Hepatocyte (in vitro differentiated cells): ENCODE measurements around the gene DTNBP1. TPM values are rescaled to one million over a fixed set of nuclear protein-coding genes. Genes with fewer than 3 reads are reported as not detected.
A peak's percentile ranks its signal among the peaks of the same experiment; 100 is the strongest.

ENCODE experiments used
- DNase-seq: peaks from one replicate; pipeline ENCODE4 v3.0.0-alpha.2; 2016; ENCODE audit warnings: low spot score
- H2AFZ ChIP-seq: fragments of 200-600 bp; sonication (generic); 2 replicates; pipeline ENCODE4 v1.6.0; 2016; ENCODE audit warnings: antibody characterized with exemption, mild to moderate bottlenecking
- H3K27ac ChIP-seq: fragments of 200-600 bp; sonication (generic); 2 replicates; pipeline ENCODE4 v1.5.1; 2016; ENCODE audit warnings: mild to moderate bottlenecking
- H3K27me3 ChIP-seq: fragments of 200-600 bp; sonication (generic); 2 replicates; pipeline ENCODE4 v1.6.1; 2016
- H3K36me3 ChIP-seq: fragments of 200-600 bp; sonication (generic); replicated peaks from 2 replicates; pipeline ENCODE4 v1.5.1; 2016; ENCODE audit warnings: low read depth; ENCODE audit not compliant: insufficient read depth
- H3K4me1 ChIP-seq: fragments of 200-600 bp; sonication (generic); 2 replicates; pipeline ENCODE4 v1.5.1; 2016; ENCODE audit warnings: mild to moderate bottlenecking, moderate library complexity; ENCODE audit not compliant: insufficient read depth
- H3K4me2 ChIP-seq: fragments of 200-600 bp; sonication (generic); 2 replicates; pipeline ENCODE4 v1.6.0; 2016
- H3K4me3 ChIP-seq: fragments of 200-600 bp; sonication (generic); 2 replicates; pipeline ENCODE4 v1.5.1; 2016; ENCODE audit warnings: mild to moderate bottlenecking
- H3K79me2 ChIP-seq: fragments of 200-600 bp; sonication (generic); 2 replicates; pipeline ENCODE4 v1.6.0; 2017; ENCODE audit warnings: mild to moderate bottlenecking
- H3K9me2 ChIP-seq: fragments of 200-600 bp; sonication (generic); replicated peaks from 2 replicates; pipeline ENCODE4 v1.6.0; 2017; ENCODE audit warnings: mild to moderate bottlenecking; ENCODE audit not compliant: insufficient read depth
- H3K9me3 ChIP-seq: fragments of 200-600 bp; sonication (generic); 2 replicates; pipeline ENCODE4 v1.5.1; 2016; ENCODE audit warnings: low read depth, mild to moderate bottlenecking
- H4K20me1 ChIP-seq: fragments of 200-600 bp; sonication (generic); 2 replicates; pipeline ENCODE4 v1.6.0; 2016; ENCODE audit warnings: mild to moderate bottlenecking; ENCODE audit not compliant: insufficient read depth, poor library complexity, severe bottlenecking
- CTCF ChIP-seq: fragments of 200-600 bp; sonication (generic); IDR thresholded peaks from 2 replicates; pipeline ENCODE4 v1.5.1; 2016; ENCODE audit warnings: antibody characterized with exemption, mild to moderate bottlenecking; ENCODE audit not compliant: poor library complexity
- EZH2 ChIP-seq: fragments of 200-600 bp; sonication (generic); IDR thresholded peaks from 2 replicates; pipeline ENCODE4 v1.6.1; 2016; ENCODE audit warnings: antibody characterized with exemption, mild to moderate bottlenecking, borderline replicate concordance
- EZH2phosphoT487 ChIP-seq: fragments of 200-600 bp; sonication (generic); IDR thresholded peaks from one replicate; pipeline ENCODE4 v1.6.1; 2018; ENCODE audit warnings: antibody characterized with exemption, mild to moderate bottlenecking, low read depth, moderate library complexity; ENCODE audit not compliant: unreplicated experiment, severe bottlenecking
- WGBS: methylation state at CpG from one replicate; pipeline ENCODE4 v1.1.6; 2016; ENCODE audit warnings: low lambda C conversion rate; ENCODE audit errors: missing lambda C conversion rate; 5-methylcytosine and 5-hydroxymethylcytosine counted together
- polyA plus RNA-seq: library from polyadenylated mRNA; unstranded; fragments of >200 nt; fragmentation: Nextera tagmentation; extraction: Ambion mirVana; gene quantifications from 2 replicates; pipeline ENCODE4 v1.2.1, GENCODE V29; 2016
- total RNA-seq: library from RNA; depleted of rRNA; stranded (reverse); fragments of >200 nt; gene quantifications from 2 replicates; pipeline ENCODE4 v1.2.3, GENCODE V29; 2014

DTNBP1 gene
- total and polyA plus RNA-seq, 2 experiments from 2014 or later = 3.4 to 25.6 TPM

GRCh38 chr6:15504040-15504495 is 158.8 kb downstream of the DTNBP1 start:
- H3K27me3 ChIP-seq = no peaks in the 10 kb centered on the region
- H3K79me2 ChIP-seq = peaks cover 2% of the 10 kb centered on the region
- no peaks in the 10 kb centered on the region for H3K9me2 ChIP-seq
- 92% methylated on average over 12 of the region's 12 CpGs for WGBS
- H3K4me3 ChIP-seq = no peak overlapping the region
- H3K4me1 ChIP-seq = peaks cover 33% of the 10 kb centered on the region
- H4K20me1 ChIP-seq = peaks cover 14% of the 10 kb centered on the region
- H3K36me3 ChIP-seq = no peaks in the 10 kb centered on the region
- H3K9me3 ChIP-seq = no peaks in the 10 kb centered on the region
- DNase-seq = no peak
- peak overlapping the region; percentile 39 for H3K4me2 ChIP-seq
- H3K27ac ChIP-seq = peak overlapping the region; percentile 48
- TF ChIP-seq EZH2 = no peak
- no peak for TF ChIP-seq EZH2phosphoT487
- no peak for TF ChIP-seq CTCF
- no peak overlapping the region for H2AFZ ChIP-seq

- WGBS = 84% methylated on average over 6 of the region's 6 CpGs
These were observed 159.5 kb downstream of the DTNBP1 start for GRCh38 chr6:15503346-15503680.

GRCh38 chr6:15502446-15503345 is 160.1 kb downstream of the DTNBP1 start:
- H3K79me2 ChIP-seq = no peaks in the 10 kb centered on the region
- 77% methylated on average over 20 of the region's 20 CpGs for WGBS
- TF ChIP-seq EZH2phosphoT487 (no peak), EZH2 (no peak), CTCF (no peak)
- H3K9me3 ChIP-seq = no peaks in the 10 kb centered on the region
- peaks cover 14% of the 10 kb centered on the region for H4K20me1 ChIP-seq
- H3K4me2 ChIP-seq = peak overlapping the region; percentile 28
- peak overlapping the region; percentile 47 for H3K27ac ChIP-seq
- no peaks in the 10 kb centered on the region for H3K9me2 ChIP-seq
- peaks cover 33% of the 10 kb centered on the region for H3K4me1 ChIP-seq
- H3K27me3 ChIP-seq = no peaks in the 10 kb centered on the region
- no peaks in the 10 kb centered on the region for H3K36me3 ChIP-seq
- H3K4me3 ChIP-seq = no peak overlapping the region
- H2AFZ ChIP-seq = no peak overlapping the region
- DNase-seq = no peak

More at GRCh38 chr6:15503346-15503680, 159.5 kb downstream of the DTNBP1 start:
- TF ChIP-seq CTCF (no peak), EZH2phosphoT487 (no peak), EZH2 (no peak)
- DNase-seq = no peak
- H3K27me3 ChIP-seq = no peaks in the 10 kb centered on the region
- H3K9me2 ChIP-seq = no peaks in the 10 kb centered on the region
- H2AFZ ChIP-seq = no peak overlapping the region
- H3K4me1 ChIP-seq = peaks cover 33% of the 10 kb centered on the region
- H3K9me3 ChIP-seq = no peaks in the 10 kb centered on the region
- H4K20me1 ChIP-seq = peaks cover 14% of the 10 kb centered on the region
- H3K4me3 ChIP-seq = no peak overlapping the region
- no peak overlapping the region for H3K4me2 ChIP-seq
- peaks cover under 1% of the 10 kb centered on the region for H3K79me2 ChIP-seq
- H3K27ac ChIP-seq = no peak overlapping the region
- H3K36me3 ChIP-seq = no peaks in the 10 kb centered on the region
